Skeletal muscle tissue (tissue), 4 donors: ENCODE results near the gene WDR93. TPM values are rescaled to one million over a fixed set of nuclear protein-coding genes. Genes with fewer than 3 reads are reported as not detected.

ENCODE experiments used
- H3K27ac ChIP-seq: one replicate; pipeline ENCODE4 v1.7.0; 2013; ENCODE audit warnings: mild to moderate bottlenecking, low read depth, low read length, inconsistent platforms
- H3K27me3 ChIP-seq, 3 donors: one replicate each; pipeline ENCODE4 v1.7.0; 2013; ENCODE audit warnings: low read length in 3 of 3; ENCODE audit not compliant: control insufficient read depth in 3 of 3, insufficient read depth in 3 of 3
- H3K36me3 ChIP-seq, 3 donors: one replicate each; pipeline ENCODE4 v1.7.0; 2013; ENCODE audit warnings: low read length in 3 of 3; ENCODE audit not compliant: control insufficient read depth in 3 of 3, insufficient read depth in 3 of 3
- H3K4me1 ChIP-seq, 3 donors: one replicate each; pipeline ENCODE4 v1.7.0; 2013; ENCODE audit warnings: low read length in 3 of 3, mild to moderate bottlenecking in 3 of 3; ENCODE audit not compliant: control insufficient read depth in 3 of 3, insufficient read depth in 3 of 3
- H3K4me3 ChIP-seq, 3 donors: one replicate each; pipeline ENCODE4 v1.7.0; 2013; ENCODE audit warnings: low read length in 3 of 3
- H3K9ac ChIP-seq, 3 donors: one replicate each; pipeline ENCODE4 v1.7.0; 2013; ENCODE audit warnings: low read length in 3 of 3, mild to moderate bottlenecking in 3 of 3, moderate library complexity in 2 of 3, low read depth in 1 of 3
- H3K9me3 ChIP-seq, 3 donors: one replicate each; pipeline ENCODE4 v1.7.0; 2013; ENCODE audit warnings: low read length in 3 of 3; ENCODE audit not compliant: control insufficient read depth in 3 of 3
- total RNA-seq: library from RNA; depleted of rRNA; stranded (reverse); fragments of >200 nt; gene quantifications from one replicate; pipeline ENCODE4 v1.2.3, GENCODE V29; 2014
- donor health status: Osteomylitis.

The WDR93 gene
- total RNA-seq, 1 donor from 2014 or later: not detected

- Histone ChIP-seq H3K9ac (no peak overlapping the region), H3K4me1 (peaks cover 3 to 11% (median 4%) of the 10 kb centered on the region in 3 donors), H3K9me3 (no peaks in the 10 kb centered on the region), H3K27ac (no peak overlapping the region), H3K4me3 (no peak overlapping the region), H3K27me3 (no peaks in the 10 kb centered on the region), H3K36me3 (no peaks in the 10 kb centered on the region)
Observed at GRCh38 chr15:89774492-89774891, 83.9 kb downstream of the WDR93 start.

GRCh38 chr15:89775815-89776214 is 85.2 kb downstream of the WDR93 start:
- Histone ChIP-seq H3K9ac (peak overlapping the region in 1 of 3 donors; percentile 79), H3K27ac (no peak overlapping the region), H3K4me3 (peak overlapping the region in 2 of 3 donors; percentile 38 to 66), H3K9me3 (no peaks in the 10 kb centered on the region), H3K27me3 (no peaks in the 10 kb centered on the region), H3K36me3 (no peaks in the 10 kb centered on the region), H3K4me1 (peaks cover 3 to 11% (median 4%) of the 10 kb centered on the region in 3 donors)

- H3K27ac ChIP-seq: no peak within 1 kb of the TSS
- H3K9ac ChIP-seq: peak within 1 kb of the TSS in 2 of 3 donors; percentile 42 to 79
- no peaks in the 10 kb centered on the region for H3K36me3 ChIP-seq
- no peaks in the 10 kb centered on the region for H3K27me3 ChIP-seq
- H3K4me1 ChIP-seq: peaks cover 3 to 11% (median 4%) of the 10 kb centered on the region in 3 donors
- peak within 1 kb of the TSS; percentile 38 to 66 (median 60) for H3K4me3 ChIP-seq
- H3K9me3 ChIP-seq: no peaks in the 10 kb centered on the region
Observed at GRCh38 chr15:89776274-89777072, 85.9 kb downstream of the WDR93 start, which contains the start of gene MESP2. Gene MESP2, plus strand, starts transcription at chr15:89776332. Its CDS starts 26 bp downstream, at chr15:89776358.

GRCh38 chr15:89777073-89777751 is 86.6 kb downstream of the WDR93 start:
- Histone ChIP-seq H3K4me3 (peak overlapping the region in 1 of 3 donors; percentile 66), H3K4me1 (peaks cover 3 to 11% (median 4%) of the 10 kb centered on the region in 3 donors), H3K27me3 (no peaks in the 10 kb centered on the region), H3K36me3 (no peaks in the 10 kb centered on the region), H3K27ac (no peak overlapping the region), H3K9me3 (no peaks in the 10 kb centered on the region), H3K9ac (peak overlapping the region in 1 of 3 donors; percentile 79)

GRCh38 chr15:89777782-89778380 is 87.3 kb downstream of the WDR93 start:
- H3K9me3 ChIP-seq: no peaks in the 10 kb centered on the region
- no peak overlapping the region for H3K9ac ChIP-seq
- H3K4me1 ChIP-seq: peaks cover 3 to 11% (median 4%) of the 10 kb centered on the region in 3 donors
- no peaks in the 10 kb centered on the region for H3K27me3 ChIP-seq
- H3K4me3 ChIP-seq: no peak overlapping the region
- no peaks in the 10 kb centered on the region for H3K36me3 ChIP-seq
- no peak overlapping the region for H3K27ac ChIP-seq

- no peaks in the 10 kb centered on the region for H3K9me3 ChIP-seq
- peaks cover 3 to 11% (median 4%) of the 10 kb centered on the region in 3 donors for H3K4me1 ChIP-seq
- no peak overlapping the region for H3K9ac ChIP-seq
- no peaks in the 10 kb centered on the region for H3K27me3 ChIP-seq
- no peaks in the 10 kb centered on the region for H3K36me3 ChIP-seq
- H3K4me3 ChIP-seq: no peak overlapping the region
- no peak overlapping the region for H3K27ac ChIP-seq
Observed at GRCh38 chr15:89778861-89779260, 88.2 kb downstream of the WDR93 start.

GRCh38 chr15:89780601-89781000 is 90.0 kb downstream of the WDR93 start:
- no peaks in the 10 kb centered on the region for H3K27me3 ChIP-seq
- H3K4me3 ChIP-seq: no peak overlapping the region
- H3K9ac ChIP-seq: no peak overlapping the region
- H3K27ac ChIP-seq: no peak overlapping the region
- H3K36me3 ChIP-seq: no peaks in the 10 kb centered on the region
- peaks cover 3 to 11% (median 4%) of the 10 kb centered on the region in 3 donors for H3K4me1 ChIP-seq
- H3K9me3 ChIP-seq: no peaks in the 10 kb centered on the region

- Histone ChIP-seq H3K27me3 (no peaks in the 10 kb centered on the region), H3K9me3 (no peaks in the 10 kb centered on the region), H3K9ac (no peak overlapping the region), H3K4me1 (peaks cover 2 to 11% (median 4%) of the 10 kb centered on the region in 3 donors), H3K36me3 (no peaks in the 10 kb centered on the region), H3K27ac (no peak overlapping the region), H3K4me3 (no peak overlapping the region)
Observed at GRCh38 chr15:89781055-89781454, 90.4 kb downstream of the WDR93 start.

- Histone ChIP-seq H3K27ac (no peak overlapping the region), H3K9me3 (no peaks in the 10 kb centered on the region), H3K4me3 (no peak overlapping the region), H3K36me3 (no peaks in the 10 kb centered on the region), H3K27me3 (no peaks in the 10 kb centered on the region), H3K9ac (no peak overlapping the region), H3K4me1 (peaks cover 0 to under 1% (median 0%) of the 10 kb centered on the region in 3 donors)
Observed at GRCh38 chr15:89781891-89782618, 91.4 kb downstream of the WDR93 start.
